ENCODE results near the gene ERF. TPM values are rescaled to one million over a fixed set of nuclear protein-coding genes. Genes with fewer than 3 reads are reported as not detected.
A peak's percentile ranks its signal among the peaks of the same experiment; 100 is the strongest.

Gene ERF
- total RNA-seq (2014; rRNA removed; shearing (Covaris generic)): 31.6 and 40.1 TPM in 2 replicates

GRCh38 chr19:42254850-42255765 is at the start of gene ERF:
Gene ERF, minus strand, starts transcription at chr19:42255128. Its CDS starts 129 bp downstream, at chr19:42254999.
- DNase-seq (ENCODE audit: low read depth): peak; percentile 91

DNA sequence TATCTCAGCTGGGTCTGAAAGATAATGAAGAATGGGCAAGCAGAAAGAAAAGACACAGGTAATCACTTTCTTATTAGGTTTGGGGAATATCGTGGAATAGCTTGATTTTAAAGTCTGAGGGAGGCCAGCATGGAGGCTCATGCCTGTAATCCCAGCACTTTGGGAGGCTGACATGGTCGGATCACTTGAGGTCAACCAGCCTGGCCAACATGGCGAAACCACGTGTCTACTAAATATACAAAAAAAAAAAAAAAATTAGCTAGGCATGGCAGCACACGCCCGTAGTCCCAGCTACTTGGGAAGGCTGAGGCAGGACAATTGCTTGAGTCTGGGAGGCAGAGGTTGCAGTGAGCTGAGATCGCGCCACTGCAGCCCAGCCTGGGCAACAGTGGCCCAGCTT is 48.9 kb upstream of the ERF start:
- DNase-seq (ENCODE audit: low read depth): no peak

- no peak for DNase-seq (ENCODE audit: low read depth)
Measured at GRCh38 chr19:42303101-42303464, 48.2 kb upstream of the ERF start.

- no peak for DNase-seq (ENCODE audit: low read depth)
Measured at GRCh38 chr19:42301646-42302203, 46.8 kb upstream of the ERF start, which contains the start of gene PRR19. Gene PRR19, plus strand, starts transcription at chr19:42302132. Its CDS starts 7,453 bp downstream, at chr19:42309585.

DNA sequence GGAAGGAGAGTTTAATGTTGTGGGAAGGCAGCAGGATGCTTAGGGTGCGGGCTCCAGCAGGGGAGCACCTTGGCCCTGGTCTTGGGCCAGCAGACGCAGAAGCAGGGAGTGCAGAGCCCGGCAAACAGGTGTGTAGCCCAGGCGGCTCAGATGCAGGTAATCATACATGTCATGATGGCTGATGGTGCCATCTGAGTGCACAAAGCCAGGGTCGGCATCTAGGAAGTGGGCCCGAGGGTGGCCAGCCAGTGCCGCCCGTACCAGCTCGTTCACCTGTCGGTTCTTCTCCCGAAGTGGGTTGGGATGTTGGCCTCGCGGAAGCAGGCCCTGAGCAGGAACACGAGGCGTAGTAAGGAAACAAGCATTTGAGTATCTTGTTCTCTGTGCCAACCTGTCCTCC is 42.1 kb upstream of the ERF start:
- DNase-seq (ENCODE audit: low read depth): no peak

- peak; percentile 59 for DNase-seq (ENCODE audit: low read depth)
Measured at GRCh38 chr19:42295831-42296525, 41.0 kb upstream of the ERF start.

DNA sequence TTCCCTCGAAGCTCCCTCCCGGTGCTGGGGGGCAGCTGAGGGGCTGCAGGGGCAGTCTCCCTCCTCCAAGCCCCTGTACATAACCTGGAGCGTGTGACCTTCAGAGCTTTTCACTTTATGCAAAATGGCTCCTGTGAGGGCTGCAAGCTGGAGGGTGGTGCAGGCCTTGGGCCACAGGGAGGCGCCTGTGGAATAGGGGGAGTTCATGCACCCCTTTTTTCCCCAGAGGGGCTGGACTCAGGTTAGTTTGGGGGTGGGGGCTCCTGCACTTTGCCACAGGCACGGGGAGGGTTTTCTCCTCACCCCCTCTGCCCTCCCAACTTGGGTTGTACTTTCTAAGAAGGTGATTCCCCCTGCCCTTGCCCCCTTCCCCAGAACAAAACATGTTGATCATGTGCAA is 40.4 kb upstream of the ERF start:
- no peak for DNase-seq (ENCODE audit: low read depth)

- no peak for DNase-seq (ENCODE audit: low read depth)
Measured at GRCh38 chr19:42294471-42295137, 39.7 kb upstream of the ERF start.

GRCh38 chr19:42293948-42294347 is 39.0 kb upstream of the ERF start:
- DNase-seq (ENCODE audit: low read depth): no peak

- DNase-seq (ENCODE audit: low read depth): no peak
Measured at GRCh38 chr19:42293540-42293939, 38.6 kb upstream of the ERF start.

DNA sequence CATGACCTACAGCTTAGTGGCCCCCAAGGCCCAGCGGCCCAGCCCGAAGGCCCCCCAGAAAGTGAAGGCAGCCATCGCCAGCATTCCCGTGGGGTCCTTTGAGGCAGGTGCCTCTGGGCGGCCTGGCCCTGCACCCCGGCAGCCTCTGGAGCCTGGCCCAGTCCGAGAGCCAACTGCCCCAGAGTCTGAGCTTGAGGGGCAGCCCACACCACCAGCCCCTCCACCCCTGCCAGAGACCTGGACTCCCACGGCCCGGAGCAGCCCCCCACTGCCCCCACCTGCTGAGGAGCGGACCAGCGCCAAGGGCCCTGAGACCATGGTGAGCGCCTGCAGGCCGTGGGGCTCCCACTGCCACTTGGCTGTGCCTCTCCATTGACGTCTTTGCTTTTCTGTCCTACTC is 38.0 kb upstream of the ERF start:
- DNase-seq (ENCODE audit: low read depth): no peak

GRCh38 chr19:42292042-42292960 is 37.4 kb upstream of the ERF start:
- DNase-seq (ENCODE audit: low read depth): no peak

DNA sequence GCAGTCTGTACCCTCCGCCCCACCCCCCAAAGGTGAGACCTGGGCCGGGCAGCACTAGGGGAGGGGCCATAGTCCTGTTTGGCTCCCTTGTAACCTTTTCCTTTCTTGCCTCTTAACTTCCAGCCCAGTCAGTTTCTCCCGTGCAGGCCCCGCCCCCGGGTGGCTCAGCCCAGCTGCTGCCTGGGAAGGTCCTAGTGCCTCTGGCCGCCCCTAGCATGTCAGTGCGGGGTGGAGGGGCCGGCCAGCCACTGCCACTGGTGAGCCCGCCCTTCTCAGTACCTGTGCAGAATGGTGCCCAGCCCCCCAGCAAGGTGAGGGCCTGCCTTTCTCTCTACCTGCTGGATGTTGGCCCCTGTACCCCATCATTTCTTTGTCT is 36.5 kb upstream of the ERF start:
- no peak for DNase-seq (ENCODE audit: low read depth)

GRCh38 chr19:42290523-42291434 is 35.9 kb upstream of the ERF start:
- peak; percentile 38 for DNase-seq (ENCODE audit: low read depth)

DNA sequence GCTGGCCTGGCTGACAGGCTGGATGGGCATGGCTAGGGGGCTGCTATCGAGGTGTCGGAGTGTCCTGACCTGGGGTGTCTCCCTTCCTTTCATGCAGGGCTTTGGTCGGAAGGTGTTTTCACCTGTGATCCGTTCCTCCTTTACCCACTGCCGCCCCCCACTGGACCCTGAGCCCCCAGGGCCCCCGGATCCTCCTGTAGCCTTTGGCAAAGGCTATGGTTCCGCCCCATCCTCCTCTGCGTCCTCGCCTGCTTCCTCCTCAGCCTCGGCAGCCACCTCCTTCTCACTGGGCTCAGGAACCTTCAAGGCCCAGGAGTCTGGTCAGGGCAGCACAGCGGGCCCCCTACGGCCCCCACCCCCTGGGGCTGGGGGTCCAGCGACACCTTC is 35.2 kb upstream of the ERF start:
- DNase-seq (ENCODE audit: low read depth): no peak

DNA sequence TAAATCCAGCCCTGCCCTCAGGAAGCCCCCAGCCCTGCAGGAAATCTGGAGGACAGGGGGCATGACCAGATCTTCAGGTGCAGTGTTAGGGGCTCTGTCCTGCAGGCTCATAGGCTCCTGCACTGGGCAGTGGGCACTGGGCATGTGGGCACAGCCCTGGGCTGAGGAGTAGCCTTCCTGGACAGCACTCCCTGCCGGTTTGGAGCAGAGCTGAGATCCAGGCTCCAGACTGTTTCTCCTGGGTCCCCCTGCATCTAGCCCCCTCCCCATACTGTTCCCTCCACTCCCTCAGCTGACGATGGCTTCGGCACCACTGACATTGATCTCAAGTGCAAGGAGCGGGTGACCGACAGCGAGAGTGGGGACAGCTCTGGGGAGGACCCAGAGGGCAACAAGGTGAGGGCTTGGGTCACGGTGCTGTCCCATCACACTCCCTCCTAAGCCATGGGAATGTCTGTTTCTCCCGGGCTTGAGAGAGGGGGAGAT is 34.7 kb upstream of the ERF start:
- no peak for DNase-seq (ENCODE audit: low read depth)

DNA sequence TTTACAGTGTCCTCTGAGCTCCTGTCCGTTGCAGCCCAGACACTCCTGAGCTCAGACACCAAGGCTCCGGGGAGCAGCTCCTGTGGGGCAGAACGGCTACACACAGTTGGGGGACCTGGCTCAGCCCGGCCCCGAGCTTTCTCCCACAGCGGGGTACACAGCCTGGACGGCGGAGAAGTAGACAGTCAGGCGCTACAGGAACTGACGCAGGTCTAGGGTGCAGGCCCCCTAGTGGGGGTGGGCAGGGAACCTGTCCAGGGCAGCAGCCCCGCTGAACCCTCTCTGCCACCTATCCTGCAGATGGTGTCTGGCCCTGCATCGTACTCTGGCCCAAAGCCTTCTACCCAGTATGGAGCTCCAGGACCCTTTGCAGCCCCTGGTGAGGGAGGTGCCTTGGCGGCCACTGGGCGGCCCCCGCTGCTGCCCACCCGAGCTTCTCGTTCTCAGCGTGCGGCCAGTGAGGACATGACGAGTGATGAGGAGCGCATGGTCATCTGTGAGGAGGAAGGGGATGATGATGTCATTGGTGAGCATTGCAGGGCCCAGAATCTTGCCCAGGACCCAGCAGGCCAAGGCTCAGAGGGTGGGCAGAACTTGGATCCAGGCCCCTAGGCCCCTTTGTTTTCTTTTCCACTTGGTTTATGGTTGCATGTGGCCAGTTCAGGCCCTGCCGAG is 34.1 kb upstream of the ERF start:
- no peak for DNase-seq (ENCODE audit: low read depth)

GRCh38 chr19:42288387-42288786 is 33.5 kb upstream of the ERF start:
- no peak for DNase-seq (ENCODE audit: low read depth)

GRCh38 chr19:42287827-42288107 is 32.8 kb upstream of the ERF start:
- DNase-seq (ENCODE audit: low read depth): no peak

Measured in RPMI7951 (cell line).